PC-9 (cell line): Measurements from ENCODE around the gene KRTAP5-11. TPM values are rescaled to one million over a fixed set of nuclear protein-coding genes. Genes with fewer than 3 reads are reported as not detected.

Experiments
- BruUV-seq: library from RNA; stranded (reverse); fragments of 400-500 nt; replicated peaks from 2 replicates; lab custom pipeline; 2021; lab: Mats Ljungman, UMichigan
- CTCF ChIA-PET: fragments of 300-600 bp; sonication (Branson Sonifier 250); formaldehyde crosslinking; loops from one replicate; lab custom pipeline; 2022; ENCODE audit warnings: antibody characterized with exemption; lab: Charles Lee
- POLR2A ChIA-PET: fragments of 300-600 bp; sonication (Branson Sonifier 250); formaldehyde crosslinking; loops from one replicate; lab custom pipeline; 2022; ENCODE audit warnings: antibody characterized with exemption; ENCODE audit not compliant: unreplicated experiment; lab: Charles Lee
- DNase-seq, 2 experiments: peaks; one replicate each; pipeline versions ENCODE4 v3.0.0 to v3.0.0-alpha.2; 2015 to 2022; ENCODE audit warnings: mixed read lengths in 1 of 2
- H2AFZ ChIP-seq: fragments of 200-600 bp; sonication (generic); 2 replicates; pipeline ENCODE4 v1.8.1; 2017; ENCODE audit warnings: antibody characterized with exemption
- H3F3A ChIP-seq: fragments of 200-600 bp; sonication (generic); 2 replicates; pipeline ENCODE4 v1.8.1; 2017; ENCODE audit warnings: antibody characterized with exemption, mild to moderate bottlenecking, low read depth; ENCODE audit not compliant: insufficient read depth
- H3K27ac ChIP-seq: fragments of 200-600 bp; sonication (generic); 2 replicates; pipeline ENCODE4 v1.6.1; 2016; ENCODE audit warnings: mixed run types
- H3K27me3 ChIP-seq: fragments of 200-600 bp; sonication (generic); 2 replicates; pipeline ENCODE4 v1.6.1; 2016; ENCODE audit warnings: low read depth, mixed run types; ENCODE audit not compliant: insufficient read depth
- H3K36me3 ChIP-seq: fragments of 200-600 bp; sonication (generic); 2 replicates; pipeline ENCODE4 v1.6.1; 2016; ENCODE audit warnings: low read depth, mixed run types
- H3K4me1 ChIP-seq: fragments of 200-600 bp; sonication (generic); replicated peaks from 2 replicates; pipeline ENCODE4 v1.6.1; 2016; ENCODE audit warnings: mixed run types; ENCODE audit not compliant: insufficient read depth
- H3K4me2 ChIP-seq: fragments of 200-600 bp; sonication (generic); 2 replicates; pipeline ENCODE4 v1.6.1; 2017; ENCODE audit warnings: mixed run types
- H3K4me3 ChIP-seq: fragments of 200-600 bp; sonication (generic); 2 replicates; pipeline ENCODE4 v1.6.1; 2016; ENCODE audit warnings: mixed run types
- H3K79me2 ChIP-seq: fragments of 200-600 bp; sonication (generic); 2 replicates; pipeline ENCODE4 v1.6.1; 2017; ENCODE audit warnings: low read depth, mixed run types
- H3K9me2 ChIP-seq: fragments of 200-600 bp; sonication (generic); 2 replicates; pipeline ENCODE4 v1.8.1; 2017; ENCODE audit warnings: mild to moderate bottlenecking; ENCODE audit not compliant: insufficient read depth
- H3K9me3 ChIP-seq: fragments of 200-600 bp; sonication (generic); 2 replicates; pipeline ENCODE4 v1.8.1; 2016; ENCODE audit warnings: low read depth; ENCODE audit not compliant: insufficient read depth
- H4K20me1 ChIP-seq: fragments of 200-600 bp; sonication (generic); 2 replicates; pipeline ENCODE4 v1.8.1; 2017; ENCODE audit not compliant: insufficient read depth
- EZH2 ChIP-seq: fragments of 200-600 bp; sonication (generic); IDR thresholded peaks from 2 replicates; pipeline ENCODE4 v1.8.0; 2017; ENCODE audit warnings: antibody characterized with exemption, low read depth
- intact Hi-C: fragments of 100-400 bp; cut with micrococcal nuclease; formaldehyde crosslinking; loops from one replicate; pipeline ENCODE4 v1.10.0; 2022; ENCODE audit not compliant: unreplicated experiment
- total RNA-seq: library from RNA; stranded (reverse); gene quantifications from 2 replicates; pipeline ENCODE4 v1.2.3, GENCODE V29; 2021
- TF ChIP-seq, protein P1 (sequence below): fragments of 200-600 bp; sonication (generic); conservative IDR thresholded peaks from 2 replicates; pipeline ENCODE4 v1.6.1; 2017; ENCODE audit warnings: mixed run types, antibody characterized with exemption, mild to moderate bottlenecking, moderate library complexity

Gene KRTAP5-11
- total RNA-seq, 1 experiment from 2014 or later, result not detected

DNA sequence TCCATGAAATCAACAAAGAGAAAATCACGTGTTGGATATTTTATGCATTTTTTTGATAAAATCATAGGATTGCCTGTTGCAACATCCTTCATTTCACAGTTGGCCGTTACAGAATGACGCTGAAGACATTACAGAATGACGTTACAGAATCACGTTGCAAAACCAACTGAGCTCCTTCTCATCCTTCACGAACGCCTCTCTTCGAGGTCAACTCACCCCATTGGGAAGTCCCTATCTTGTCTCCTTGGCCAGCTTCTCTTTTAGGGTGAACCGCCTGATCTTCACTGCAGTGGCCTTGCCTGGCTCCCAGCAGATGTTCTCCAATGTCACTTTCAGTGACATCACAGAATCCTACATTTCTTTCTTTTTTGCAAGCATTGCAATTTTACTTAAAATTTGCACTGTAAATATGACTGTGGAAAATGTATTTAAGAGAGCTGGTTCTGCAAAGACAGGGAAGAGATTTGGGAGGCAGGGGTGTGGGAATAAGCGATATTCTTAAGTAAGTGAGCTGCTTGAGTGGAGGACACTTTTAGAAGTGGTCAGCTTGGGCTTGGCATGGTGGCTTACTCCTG lies 50.6 kb downstream of the KRTAP5-11 start:
- no TSS peak for BruUV-seq
- H4K20me1 ChIP-seq, result no peaks in the 10 kb centered on the region
- ChIA-PET POLR2A (no interaction called here), CTCF (no interaction called here)
- H3K79me2 ChIP-seq, result no peaks in the 10 kb centered on the region
- H3K4me1 ChIP-seq, result no peaks in the 10 kb centered on the region
- no peak overlapping the region for H3K4me3 ChIP-seq
- H3K9me3 ChIP-seq, result no peaks in the 10 kb centered on the region
- DNase-seq, result no peak
- H3K27me3 ChIP-seq, result no peaks in the 10 kb centered on the region
- H3K4me2 ChIP-seq, result no peak overlapping the region
- H3K27ac ChIP-seq, result no peak overlapping the region
- H3K9me2 ChIP-seq, result no peaks in the 10 kb centered on the region
- intact Hi-C loops, result no loop called here
- no peaks in the 10 kb centered on the region for H3K36me3 ChIP-seq
- H3F3A ChIP-seq, result no peaks in the 10 kb centered on the region
- no peak for TF ChIP-seq EZH2
- TF ChIP-seq, protein P1, sequence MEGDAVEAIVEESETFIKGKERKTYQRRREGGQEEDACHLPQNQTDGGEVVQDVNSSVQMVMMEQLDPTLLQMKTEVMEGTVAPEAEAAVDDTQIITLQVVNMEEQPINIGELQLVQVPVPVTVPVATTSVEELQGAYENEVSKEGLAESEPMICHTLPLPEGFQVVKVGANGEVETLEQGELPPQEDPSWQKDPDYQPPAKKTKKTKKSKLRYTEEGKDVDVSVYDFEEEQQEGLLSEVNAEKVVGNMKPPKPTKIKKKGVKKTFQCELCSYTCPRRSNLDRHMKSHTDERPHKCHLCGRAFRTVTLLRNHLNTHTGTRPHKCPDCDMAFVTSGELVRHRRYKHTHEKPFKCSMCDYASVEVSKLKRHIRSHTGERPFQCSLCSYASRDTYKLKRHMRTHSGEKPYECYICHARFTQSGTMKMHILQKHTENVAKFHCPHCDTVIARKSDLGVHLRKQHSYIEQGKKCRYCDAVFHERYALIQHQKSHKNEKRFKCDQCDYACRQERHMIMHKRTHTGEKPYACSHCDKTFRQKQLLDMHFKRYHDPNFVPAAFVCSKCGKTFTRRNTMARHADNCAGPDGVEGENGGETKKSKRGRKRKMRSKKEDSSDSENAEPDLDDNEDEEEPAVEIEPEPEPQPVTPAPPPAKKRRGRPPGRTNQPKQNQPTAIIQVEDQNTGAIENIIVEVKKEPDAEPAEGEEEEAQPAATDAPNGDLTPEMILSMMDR, result no peak
- no peak overlapping the region for H2AFZ ChIP-seq

Other genes with a start within 250 kb of the KRTAP5-11 start
- 118 and 311 TPM in 2 replicates for gene DHCR7, start 134.5 kb downstream of the KRTAP5-11 start, total RNA-seq
- 118 and 120 TPM in 2 replicates for gene NADSYN1, start 129.7 kb downstream of the KRTAP5-11 start, total RNA-seq
- not detected in 2 replicates for gene KRTAP5-7, start 55.6 kb downstream of the KRTAP5-11 start, total RNA-seq
- gene KRTAP5-8, start 44.9 kb downstream of the KRTAP5-11 start, total RNA-seq, result not detected in 2 replicates
- gene KRTAP5-9, start 34.5 kb downstream of the KRTAP5-11 start, total RNA-seq, result not detected in 2 replicates
- not detected in 2 replicates for gene KRTAP5-10, start 17.3 kb downstream of the KRTAP5-11 start, total RNA-seq